GM18517 (cell line): ENCODE measurements around the gene PCNX4.

Experiments
- ATAC-seq: cut with Tn5 transposase; IDR thresholded peaks from one replicate; pipeline ENCODE4 v1.9.1; 2021; ENCODE audit warnings: mild to moderate bottlenecking, moderate library complexity; ENCODE audit not compliant: unreplicated experiment

PCNX4 gene

GRCh38 chr14:60101786-60102185, 10.1 kb downstream of the PCNX4 start:
- no peak for ATAC-seq

GRCh38 chr14:60102389-60102788, 10.7 kb downstream of the PCNX4 start:
- no peak for ATAC-seq

DNA sequence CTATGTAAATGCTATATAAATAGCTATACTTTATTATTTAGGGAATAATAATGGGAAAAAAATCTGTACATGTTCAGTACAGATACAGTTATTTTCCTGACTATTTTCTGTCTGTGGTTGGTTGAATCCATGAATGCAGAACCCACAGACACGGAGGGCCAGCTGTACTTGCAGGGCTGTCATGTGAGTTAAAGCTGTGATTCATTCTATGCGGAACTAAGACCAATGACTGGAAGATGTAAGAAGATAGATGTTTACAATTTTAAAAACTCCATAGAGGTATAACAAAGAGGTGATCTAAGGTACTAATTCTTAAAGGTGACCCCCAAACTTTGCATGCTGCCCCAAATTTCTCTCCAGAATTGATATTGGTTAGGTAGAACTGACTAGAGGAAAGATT, 14.6 kb downstream of the PCNX4 start:
- ATAC-seq, result no peak

GRCh38 chr14:60107477-60107876, 15.8 kb downstream of the PCNX4 start:
- no peak for ATAC-seq

GRCh38 chr14:60111732-60112131, 20.0 kb downstream of the PCNX4 start:
- ATAC-seq, result no peak

GRCh38 chr14:60114881-60115280, 23.2 kb downstream of the PCNX4 start:
- ATAC-seq, result no peak

DNA sequence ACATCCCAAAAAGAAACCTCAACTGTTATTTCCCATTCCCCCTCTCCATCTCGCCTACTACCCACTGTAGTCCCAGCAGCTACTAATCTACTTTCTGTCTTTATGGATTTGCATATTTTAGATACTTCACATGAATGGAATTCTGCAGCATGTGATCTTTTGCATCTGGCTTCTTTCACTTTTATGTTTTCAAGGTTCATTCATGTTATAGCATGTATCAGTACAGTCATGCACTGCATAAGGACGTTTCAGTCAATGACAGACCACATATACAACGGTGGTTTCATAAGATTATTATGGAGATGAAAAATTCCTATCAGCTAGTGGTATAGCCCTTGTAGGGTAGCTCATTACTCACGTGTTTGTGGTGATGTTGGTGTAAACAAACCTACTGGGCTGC, 24.5 kb downstream of the PCNX4 start:
- ATAC-seq, result no peak

DNA sequence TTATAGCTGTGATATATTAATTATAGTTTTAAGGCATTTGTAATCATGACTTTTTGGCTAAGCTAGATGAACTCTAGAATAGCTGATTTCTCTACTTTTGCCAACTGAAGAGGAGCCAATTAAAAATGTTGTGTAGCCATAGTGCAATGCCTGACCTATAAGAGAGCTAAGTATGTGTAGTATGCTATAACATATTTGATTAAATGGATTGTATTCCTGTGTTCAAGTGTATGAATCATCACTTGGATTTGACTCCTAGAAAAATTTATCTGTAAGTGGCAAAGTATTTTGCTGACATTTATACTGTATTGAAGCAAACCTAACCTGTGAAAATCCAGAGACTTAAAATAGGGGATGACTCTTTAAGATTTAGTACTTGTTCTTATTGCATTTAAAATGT, 34.2 kb downstream of the PCNX4 start:
- no peak for ATAC-seq

GRCh38 chr14:60133487-60133886, 41.8 kb downstream of the PCNX4 start:
- no peak for ATAC-seq

DNA sequence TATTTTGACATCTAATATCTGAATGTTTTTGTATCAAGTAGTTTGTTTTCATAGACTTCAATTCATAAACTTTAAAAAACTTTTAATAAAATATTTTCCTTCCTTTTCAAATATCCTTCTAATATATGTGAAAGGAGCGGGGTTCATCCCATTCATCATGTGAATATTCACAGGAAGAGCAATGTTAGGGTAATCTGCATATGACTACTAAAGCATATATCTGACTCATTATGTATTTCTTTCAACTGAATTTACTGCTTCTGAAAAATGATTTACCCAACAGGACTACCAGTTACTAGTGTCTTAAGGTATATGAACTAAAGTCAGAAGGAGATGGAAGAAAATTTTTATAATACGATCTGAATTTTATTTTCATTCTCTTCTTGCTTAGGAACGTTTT, 43.0 kb downstream of the PCNX4 start:
- ATAC-seq, result no peak

GRCh38 chr14:60151715-60152114, 60.0 kb downstream of the PCNX4 start:
- peak; percentile 96 for ATAC-seq

GRCh38 chr14:60153991-60154390, 62.3 kb downstream of the PCNX4 start:
- ATAC-seq, result no peak

DNA sequence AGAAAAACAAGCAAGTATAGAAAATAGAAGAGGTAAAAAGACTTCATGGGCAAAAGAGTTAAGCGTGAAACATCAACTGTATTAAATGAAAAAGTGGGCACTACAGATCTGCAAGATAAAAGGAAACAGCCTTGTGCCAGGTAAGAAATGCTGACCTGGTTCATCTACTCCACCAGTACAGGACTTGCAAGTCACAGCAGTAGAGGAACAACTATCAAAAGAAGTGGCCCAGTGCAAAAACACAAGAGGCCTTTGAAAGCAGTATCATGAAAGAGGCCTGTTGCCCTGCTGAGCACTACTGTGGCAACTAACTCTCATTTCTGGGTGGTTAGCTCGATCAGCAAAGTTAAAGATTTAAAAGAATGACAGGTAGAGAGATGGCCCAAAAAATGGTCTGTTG, 62.9 kb downstream of the PCNX4 start:
- ATAC-seq, result no peak

DNA sequence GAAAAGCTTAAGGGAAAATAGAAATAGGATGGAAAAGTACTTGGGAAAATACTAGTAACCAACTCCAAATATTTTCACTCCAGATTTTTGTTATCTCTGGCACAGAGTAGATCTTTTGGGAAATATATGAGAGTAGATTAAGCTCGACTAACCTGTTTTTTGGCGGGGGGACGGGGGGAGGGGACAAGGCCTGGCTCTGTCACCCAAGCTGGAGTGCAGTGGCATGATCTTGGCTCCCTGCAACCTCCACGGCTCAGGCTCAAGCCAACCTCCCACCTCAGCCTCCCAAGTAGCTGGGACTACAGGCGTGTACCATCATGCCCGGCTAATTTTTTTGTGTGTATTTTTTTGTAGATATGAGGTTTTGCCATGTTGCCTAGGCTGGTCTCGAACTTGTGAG, 68.7 kb downstream of the PCNX4 start:
- no peak for ATAC-seq

DNA sequence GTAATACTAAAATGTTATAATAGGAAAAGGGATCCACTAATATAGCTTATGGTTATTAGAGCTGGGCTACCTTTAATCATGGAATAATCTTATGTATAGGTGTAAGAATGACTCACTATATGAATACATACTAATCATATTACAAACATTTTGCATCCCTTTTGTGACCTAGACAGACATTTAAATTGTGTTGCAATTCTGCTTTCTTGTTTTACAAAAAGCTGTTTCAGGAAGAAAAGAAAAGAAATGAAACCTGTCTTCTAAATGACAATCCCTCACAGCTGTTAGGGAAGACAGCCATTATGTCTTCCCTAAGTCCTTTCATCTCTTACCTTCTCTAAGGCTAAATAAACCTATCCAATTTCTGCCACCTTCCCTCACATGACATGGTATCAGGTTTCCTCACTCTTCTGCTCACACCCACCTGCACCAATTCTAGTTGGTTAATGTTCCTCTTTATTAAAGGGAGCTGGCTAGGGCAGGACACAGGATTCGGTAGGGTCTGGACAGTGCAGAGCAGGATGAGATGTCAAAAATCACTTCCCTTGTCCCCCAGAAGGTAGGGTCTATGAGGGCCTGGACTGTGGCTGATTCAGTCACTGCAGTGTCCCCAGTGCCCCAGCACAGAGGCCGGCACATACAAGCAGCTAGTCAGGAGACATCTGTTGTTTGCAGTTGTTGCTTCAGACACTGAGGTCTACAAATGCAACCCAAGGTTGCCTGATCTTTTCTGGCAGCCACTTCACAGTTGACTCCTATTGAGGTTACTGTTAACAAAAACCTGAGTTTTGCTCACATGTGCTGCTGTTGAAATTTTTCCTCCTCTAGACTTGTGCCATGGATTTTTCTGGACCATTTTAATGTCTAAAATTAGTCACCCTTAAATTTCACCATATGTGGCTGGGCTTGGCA, 69.7 kb downstream of the PCNX4 start:
- no peak for ATAC-seq

GRCh38 chr14:60163693-60164092, 72.0 kb downstream of the PCNX4 start:
- no peak for ATAC-seq

DNA sequence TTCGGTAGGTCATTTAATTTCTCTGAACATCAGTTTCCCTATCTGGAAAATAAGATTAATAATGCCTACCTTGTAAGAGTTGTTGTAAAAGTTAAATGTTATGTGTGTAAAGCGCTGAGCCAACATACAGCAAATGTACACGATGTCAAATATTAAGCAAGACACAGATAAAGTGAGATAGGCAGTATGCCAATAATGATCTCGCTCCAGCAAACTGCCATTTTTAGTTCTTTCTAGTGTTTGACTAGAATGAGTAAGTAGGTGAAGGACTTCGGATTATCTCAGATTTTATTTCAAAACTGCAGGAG, 72.6 kb downstream of the PCNX4 start:
- ATAC-seq, result peak; percentile 20

- peak; percentile 69 for ATAC-seq
Measured at GRCh38 chr14:60164712-60165546, 73.2 kb downstream of the PCNX4 start, which contains the start of gene DHRS7. TSS of gene DHRS7 (minus strand) at chr14:60165398. CDS start at chr14:60165309, 89 bp downstream.

DNA sequence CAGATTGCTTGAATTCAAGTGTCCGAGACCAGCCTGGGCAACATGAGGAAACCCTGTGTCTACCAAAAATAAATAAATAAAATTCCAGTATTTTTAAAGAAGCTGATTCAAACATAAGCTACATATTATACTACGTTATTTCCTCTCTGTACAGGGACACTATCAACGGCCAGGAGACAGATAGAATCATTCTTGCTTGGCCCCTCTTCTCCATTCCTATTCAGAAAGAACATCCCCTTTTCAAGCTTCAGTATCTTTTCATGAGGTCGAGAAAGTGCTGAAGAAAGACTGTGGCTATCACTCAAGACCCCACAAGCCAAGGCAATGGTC, 73.8 kb downstream of the PCNX4 start:
- ATAC-seq, result peak; percentile 31

DNA sequence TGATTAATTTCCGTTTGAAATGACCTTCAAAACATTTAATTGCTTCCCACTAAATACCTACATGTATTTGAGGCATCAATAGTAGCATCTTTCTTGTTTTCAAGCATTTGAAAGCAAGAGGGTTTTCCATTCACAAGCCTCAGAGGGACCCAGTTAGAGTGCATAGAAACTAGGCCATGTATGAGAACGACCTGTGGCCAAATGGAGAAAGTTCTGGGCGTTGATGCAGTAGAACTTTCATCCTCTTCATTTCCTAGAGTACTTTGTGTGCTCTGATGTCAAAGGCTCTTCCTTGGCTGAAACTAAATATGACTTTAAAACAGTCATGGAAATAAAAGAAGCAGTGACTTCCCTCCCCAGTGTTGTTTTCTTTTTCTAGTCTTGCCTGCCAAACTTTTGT, 74.4 kb downstream of the PCNX4 start:
- ATAC-seq, result no peak

DNA sequence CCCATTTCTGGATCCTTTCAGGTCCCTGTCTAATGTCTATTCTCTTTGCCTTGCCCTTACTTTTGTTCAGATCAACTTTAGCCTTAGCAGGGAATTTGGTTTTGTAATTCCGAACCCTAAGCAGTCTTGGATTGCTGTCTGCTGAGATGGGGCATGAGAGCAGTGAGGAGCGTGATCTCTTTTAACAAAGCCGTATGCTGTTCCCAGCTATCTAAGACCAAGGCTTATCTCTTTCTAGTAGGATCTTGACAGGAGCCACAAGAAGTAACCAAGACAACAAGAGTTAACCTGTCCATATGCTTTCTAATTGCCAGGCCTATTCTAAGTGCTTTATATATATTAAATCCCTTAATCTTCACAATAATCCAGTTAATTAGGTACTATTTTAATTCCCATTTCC, 78.0 kb downstream of the PCNX4 start:
- no peak for ATAC-seq

DNA sequence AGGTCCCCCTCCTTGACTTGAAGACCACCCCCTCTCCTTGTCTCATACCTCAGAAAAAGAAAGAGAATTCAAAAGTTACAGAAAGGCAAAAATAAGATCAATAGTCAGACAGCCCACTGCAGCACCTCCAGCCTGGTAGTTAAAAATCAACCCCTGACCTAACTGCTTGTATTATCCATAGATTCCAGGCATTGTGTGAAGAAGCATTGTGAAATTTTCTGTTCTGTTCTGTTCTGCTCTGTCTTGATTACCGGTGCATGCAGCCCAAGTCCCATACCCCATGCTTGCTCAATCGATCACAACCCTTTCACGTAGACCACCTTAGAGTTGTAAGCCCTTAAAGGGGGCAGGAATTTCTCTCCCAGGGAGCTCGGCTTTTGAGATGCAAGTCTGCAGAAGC, 79.2 kb downstream of the PCNX4 start:
- ATAC-seq, result no peak
